ENCODE measurements around the gene MYH2.

Gene MYH2

GRCh38 chr17:10471858-10472257 lies 77.6 kb downstream of the MYH2 start:
- no peaks in the 10 kb centered on the region for H3K36me3 ChIP-seq (ENCODE audit: control insufficient read depth, insufficient read depth, low read length)
- no peaks in the 10 kb centered on the region for H3K4me1 ChIP-seq (ENCODE audit: control insufficient read depth, insufficient read depth, low read length, poor library complexity, severe bottlenecking)
- H3K27ac ChIP-seq (ENCODE audit: insufficient read depth, low read length, poor library complexity, severe bottlenecking) = no peak overlapping the region
- DNase-seq = no peak
- H3K27me3 ChIP-seq (replicated peaks; ENCODE audit: control insufficient read depth, insufficient read depth, low read length, poor library complexity, severe bottlenecking) = no peaks in the 10 kb centered on the region
- H3K9me3 ChIP-seq (ENCODE audit: control insufficient read depth, low read length) = no peaks in the 10 kb centered on the region
- H3K4me3 ChIP-seq (ENCODE audit: insufficient read depth, low read depth, low read length, poor library complexity, severe bottlenecking) = no peak overlapping the region
